ENCODE data around the gene IL36B. TPM values are rescaled to one million over a fixed set of nuclear protein-coding genes. Genes with fewer than 3 reads are reported as not detected.

Gene IL36B
- total RNA-seq, 4 donors from 2014 or later = not detected

GRCh38 chr2:113068706-113069485, 16.2 kb upstream of the IL36B start:
- Histone ChIP-seq H3K36me3 (no peaks in the 10 kb centered on the region), H3K4me3 (no peak overlapping the region), H3K9me3 (no peaks in the 10 kb centered on the region), H3K4me1 (no peaks in the 10 kb centered on the region), H3K27me3 (no peaks in the 10 kb centered on the region), H3K27ac (no peak overlapping the region)
- intact Hi-C loops (cut with DNase I; ENCODE audit: low total_unique reads) = no loop called here
- DNase-seq = no peak
- TF ChIP-seq POLR2A (IDR thresholded peaks at IDR 0.05) = no peak
- TF ChIP-seq CTCF (IDR thresholded peaks at IDR 0.05) = no peak

DNA sequence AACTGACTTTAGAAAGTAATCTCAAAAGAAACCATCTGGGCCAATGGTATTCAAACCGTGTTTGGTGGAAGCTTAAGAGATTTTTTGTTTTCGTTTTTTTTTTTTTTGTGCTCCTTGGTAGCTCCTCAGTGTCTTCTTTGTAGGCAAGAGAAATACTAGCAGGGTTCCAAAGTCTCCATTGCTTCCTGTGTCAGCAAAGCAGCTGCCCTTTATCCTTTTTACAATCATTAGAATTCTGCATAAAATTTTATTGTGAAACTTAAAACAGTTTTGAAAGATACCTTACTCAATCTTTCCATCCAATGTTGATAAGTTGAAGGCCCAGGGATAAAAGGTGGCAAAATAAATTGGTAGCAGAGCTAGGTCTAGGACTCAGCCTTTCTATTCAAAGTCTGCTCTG, 15.6 kb upstream of the IL36B start:
- no peak for DNase-seq
- no peaks in the 10 kb centered on the region for H3K4me1 ChIP-seq
- no peak overlapping the region for H3K27ac ChIP-seq
- TF ChIP-seq CTCF (IDR thresholded peaks at IDR 0.05) (no peak), POLR2A (IDR thresholded peaks at IDR 0.05) (no peak)
- no peak overlapping the region for H3K4me3 ChIP-seq
- intact Hi-C loops (cut with DNase I; ENCODE audit: low total_unique reads) = no loop called here
- no peaks in the 10 kb centered on the region for H3K9me3 ChIP-seq
- H3K36me3 ChIP-seq = no peaks in the 10 kb centered on the region
- H3K27me3 ChIP-seq = no peaks in the 10 kb centered on the region

GRCh38 chr2:113067681-113068080, 15.0 kb upstream of the IL36B start, which contains the start of gene IL1F10:
Gene IL1F10, plus strand, starts transcription at chr2:113067970. Its CDS starts 4,769 bp downstream, at chr2:113072739.
- Histone ChIP-seq H3K4me3 (no peak within 1 kb of the TSS), H3K4me1 (no peaks in the 10 kb centered on the region), H3K9me3 (no peaks in the 10 kb centered on the region), H3K36me3 (no peaks in the 10 kb centered on the region), H3K27me3 (no peaks in the 10 kb centered on the region), H3K27ac (no peak within 1 kb of the TSS)
- DNase-seq = no peak
- intact Hi-C loops (cut with DNase I; ENCODE audit: low total_unique reads) = no loop called here
- no peak for TF ChIP-seq POLR2A (IDR thresholded peaks at IDR 0.05)
- TF ChIP-seq CTCF (IDR thresholded peaks at IDR 0.05) = no peak

- TF ChIP-seq CTCF (IDR thresholded peaks at IDR 0.05) (no peak), POLR2A (IDR thresholded peaks at IDR 0.05) (no peak)
- Histone ChIP-seq H3K4me3 (no peak overlapping the region), H3K9me3 (no peaks in the 10 kb centered on the region), H3K27ac (no peak overlapping the region), H3K36me3 (no peaks in the 10 kb centered on the region), H3K4me1 (no peaks in the 10 kb centered on the region), H3K27me3 (no peaks in the 10 kb centered on the region)
- DNase-seq = no peak
- intact Hi-C loops (cut with DNase I; ENCODE audit: low total_unique reads) = no loop called here
These were observed 12.2 kb upstream of the IL36B start for GRCh38 chr2:113064898-113065297.

DNA sequence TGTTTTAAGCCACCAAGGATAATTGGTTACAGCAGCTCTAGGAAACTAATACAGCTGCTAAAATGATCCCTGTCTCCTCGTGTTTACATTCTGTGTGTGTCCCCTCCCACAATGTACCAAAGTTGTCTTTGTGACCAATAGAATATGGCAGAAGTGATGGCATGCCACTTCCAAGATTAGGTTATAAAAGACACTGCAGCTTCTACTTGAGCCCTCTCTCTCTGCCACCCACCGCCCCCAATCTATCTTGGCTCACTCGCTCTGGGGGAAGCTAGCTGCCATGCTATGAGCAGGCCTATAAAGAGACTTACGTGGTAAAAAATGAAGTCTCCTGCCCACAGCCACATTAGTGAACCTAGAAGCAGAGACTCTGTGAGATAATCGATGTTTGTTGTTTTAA, 11.6 kb upstream of the IL36B start:
- intact Hi-C loops (cut with DNase I; ENCODE audit: low total_unique reads) = no loop called here
- H3K36me3 ChIP-seq = no peaks in the 10 kb centered on the region
- DNase-seq = no peak
- H3K4me3 ChIP-seq = no peak overlapping the region
- H3K27me3 ChIP-seq = no peaks in the 10 kb centered on the region
- no peaks in the 10 kb centered on the region for H3K4me1 ChIP-seq
- H3K9me3 ChIP-seq = no peaks in the 10 kb centered on the region
- no peak for TF ChIP-seq POLR2A (IDR thresholded peaks at IDR 0.05)
- TF ChIP-seq CTCF (IDR thresholded peaks at IDR 0.05) = no peak
- no peak overlapping the region for H3K27ac ChIP-seq

All from uterus (tissue), 4 donors.